ENCODE measurements around the gene FIS1.
"Not testable (repeated sequence)": the region's sequence is repeated elsewhere in the genome, so short reads cannot be mapped to it uniquely, and the experiment has no call there.

The FIS1 gene

GRCh38 chr7:101232141-101232850, 12.6 kb downstream of the FIS1 start:
- no peak for DNase-seq

- no peak for DNase-seq
Measured at GRCh38 chr7:101231644-101232043, 13.2 kb downstream of the FIS1 start.

GRCh38 chr7:101226721-101227120, 18.2 kb downstream of the FIS1 start:
- DNase-seq = no peak

GRCh38 chr7:101225650-101226049, 19.2 kb downstream of the FIS1 start:
- DNase-seq = no peak

- DNase-seq = no peak
Measured at GRCh38 chr7:101223528-101223927, 21.4 kb downstream of the FIS1 start.

- no peak for DNase-seq
Measured at GRCh38 chr7:101222275-101222830, 22.5 kb downstream of the FIS1 start.

GRCh38 chr7:101220295-101220694, 24.6 kb downstream of the FIS1 start:
- DNase-seq = no peak

- DNase-seq = no peak
Measured at GRCh38 chr7:101218236-101219125, 26.4 kb downstream of the FIS1 start.

- peak; percentile 98 for DNase-seq
Measured at GRCh38 chr7:101217388-101218235, 27.3 kb downstream of the FIS1 start, which contains the start of the genes PLOD3 and ZNHIT1. Gene PLOD3, minus strand, starts transcription at chr7:101217581. Its CDS starts 307 bp downstream, at chr7:101217274. Gene ZNHIT1, plus strand, starts transcription at chr7:101218165. Its CDS starts 31 bp downstream, at chr7:101218196.

GRCh38 chr7:101216860-101217387, 28.0 kb downstream of the FIS1 start:
- DNase-seq = no peak

GRCh38 chr7:101216001-101216859, 28.7 kb downstream of the FIS1 start:
- peak; percentile 28 for DNase-seq

- DNase-seq = no peak
Measured at GRCh38 chr7:101212014-101212413, 32.9 kb downstream of the FIS1 start.

GRCh38 chr7:101211501-101211900, 33.4 kb downstream of the FIS1 start:
- no peak for DNase-seq

- no peak for DNase-seq
Measured at GRCh38 chr7:101210143-101210542, 34.7 kb downstream of the FIS1 start.

GRCh38 chr7:101208794-101209193, 36.1 kb downstream of the FIS1 start:
- no peak for DNase-seq

- DNase-seq = no peak
Measured at GRCh38 chr7:101207459-101207858, 37.4 kb downstream of the FIS1 start.

GRCh38 chr7:101206665-101207042, 38.2 kb downstream of the FIS1 start:
- no peak for DNase-seq

GRCh38 chr7:101205901-101206664, 38.8 kb downstream of the FIS1 start:
- DNase-seq = no peak

GRCh38 chr7:101203740-101204738, 40.8 kb downstream of the FIS1 start:
- DNase-seq = not testable (repeated sequence)
